GM23248 (cell line): ENCODE measurements around the gene CLCNKB.

Experiments used
- EZH2 ChIP-seq: fragments of 200-600 bp; sonication (generic); IDR thresholded peaks from 2 replicates; pipeline ENCODE4 v1.6.1; 2018; ENCODE audit warnings: antibody characterized with exemption, mild to moderate bottlenecking; ENCODE audit not compliant: insufficient read depth, poor library complexity, severe bottlenecking
- EZH2phosphoT487 ChIP-seq: fragments of 200-600 bp; sonication (generic); IDR thresholded peaks from 2 replicates; pipeline ENCODE4 v1.6.1; 2018; ENCODE audit warnings: antibody characterized with exemption, moderate library complexity, mild to moderate bottlenecking, low read depth; ENCODE audit not compliant: insufficient read depth

GRCh38 chr1:16015491-16015890 is 28.1 kb upstream of the CLCNKB start:
- TF ChIP-seq EZH2phosphoT487 (no peak), EZH2 (no peak)
